Muscle of back (tissue), 13 donors: ENCODE measurements around the gene HBG1. TPM values are rescaled to one million over a fixed set of nuclear protein-coding genes. Genes with fewer than 3 reads are reported as not detected.
"Not testable (repeated sequence)": the region's sequence is repeated elsewhere in the genome, so short reads cannot be mapped to it uniquely, and the experiment has no call there.

Source experiments
- DNase-seq, 3 donors: peaks; one replicate each; pipeline versions ENCODE4 v3.0.0 to v3.0.0-alpha.2; 2013
- long read RNA-seq, 9 donors: transcript quantifications; one replicate each; lab custom pipeline, GENCODE V29; 2026
- polyA plus RNA-seq, 10 donors: library from polyadenylated mRNA; unstranded; fragments of 120-200 nt; gene quantifications; one replicate each; pipeline ENCODE4 v1.2.1, GENCODE V29; 2013; ENCODE audit not compliant: insufficient read length in 10 of 10

The HBG1 gene
- 1,000 to 10,000 TPM in 2 of 10 donors, 10 to 100 TPM in 4, 1 to 10 TPM in 4; 3.6 to 4,554 (median 26.1) TPM for polyA plus RNA-seq
- long read RNA-seq, donor 1, transcript HBG1-201 (3 exons, 779 nt), result major isoform, 1,106 of 1,716 reads
- long read RNA-seq, donor 1, transcript HBG1-203 (2 exons, 1,464 nt), result minor isoform, 17 of 1,716 reads
- long read RNA-seq, donor 1, partial matches to known transcripts, result 564 of 1,716 reads
- long read RNA-seq, donor 1, other reads (novel, unspliced or antisense), result 28 of 1,716 reads
- long read RNA-seq, donor 2, transcript HBG1-201 (3 exons, 779 nt), result major isoform, 501 of 823 reads
- long read RNA-seq, donor 2, transcript HBG1-203 (2 exons, 1,464 nt), result minor isoform, 11 of 823 reads
- long read RNA-seq, donor 2, partial matches to known transcripts, result 304 of 823 reads
- long read RNA-seq, donor 2, other reads (novel, unspliced or antisense), result 7 of 823 reads
- long read RNA-seq, donor 3, transcript HBG1-201 (3 exons, 779 nt), result major isoform, 8 of 14 reads
- long read RNA-seq, donor 3, partial matches to known transcripts, result 6 of 14 reads
- long read RNA-seq, donor 3, other reads (novel, unspliced or antisense), result 0 of 14 reads
- long read RNA-seq, donor 4, transcript HBG1-201 (3 exons, 779 nt), result major isoform, 1,666 of 3,495 reads
- long read RNA-seq, donor 4, transcript HBG1-203 (2 exons, 1,464 nt), result minor isoform, 44 of 3,495 reads
- long read RNA-seq, donor 4, partial matches to known transcripts, result 1,694 of 3,495 reads
- long read RNA-seq, donor 4, other reads (novel, unspliced or antisense), result 91 of 3,495 reads
- long read RNA-seq, donor 5, transcript HBG1-203 (2 exons, 1,464 nt), result minor isoform, 45 of 3,964 reads
- long read RNA-seq, donor 5, transcript HBG1-201 (3 exons, 779 nt), result major isoform, 2,537 of 3,964 reads
- long read RNA-seq, donor 5, partial matches to known transcripts, result 1,276 of 3,964 reads
- long read RNA-seq, donor 5, other reads (novel, unspliced or antisense), result 106 of 3,964 reads
- long read RNA-seq, donor 6, transcript HBG1-203 (2 exons, 1,464 nt), result minor isoform, 9 of 2,192 reads
- long read RNA-seq, donor 6, transcript HBG1-201 (3 exons, 779 nt), result major isoform, 1,066 of 2,192 reads
- long read RNA-seq, donor 6, partial matches to known transcripts, result 1,091 of 2,192 reads
- long read RNA-seq, donor 6, other reads (novel, unspliced or antisense), result 25 of 2,192 reads
- long read RNA-seq, donor 7, transcript HBG1-201 (3 exons, 779 nt), result major isoform, 667 of 1,475 reads
- long read RNA-seq, donor 7, transcript HBG1-203 (2 exons, 1,464 nt), result minor isoform, 19 of 1,475 reads
- long read RNA-seq, donor 7, partial matches to known transcripts, result 756 of 1,475 reads
- long read RNA-seq, donor 7, other reads (novel, unspliced or antisense), result 33 of 1,475 reads
- long read RNA-seq, donor 8, transcript HBG1-201 (3 exons, 779 nt), result major isoform, 1,948 of 3,679 reads
- long read RNA-seq, donor 8, transcript HBG1-203 (2 exons, 1,464 nt), result minor isoform, 45 of 3,679 reads
- long read RNA-seq, donor 8, partial matches to known transcripts, result 1,624 of 3,679 reads
- long read RNA-seq, donor 8, other reads (novel, unspliced or antisense), result 62 of 3,679 reads
- long read RNA-seq, donor 9, transcript HBG1-201 (3 exons, 779 nt), result major isoform, 1,733 of 2,690 reads
- long read RNA-seq, donor 9, transcript HBG1-203 (2 exons, 1,464 nt), result minor isoform, 70 of 2,690 reads
- long read RNA-seq, donor 9, partial matches to known transcripts, result 670 of 2,690 reads
- long read RNA-seq, donor 9, other reads (novel, unspliced or antisense), result 215 of 2,690 reads

GRCh38 chr11:5249807-5250396 lies at the start of gene HBG1:
HBG1 (minus strand) TSS chr11:5249857; CDS start chr11:5249804, 53 bp downstream.
- DNase-seq, result not testable (repeated sequence)

GRCh38 chr11:5298451-5298850 lies 48.8 kb upstream of the HBG1 start:
- no peak for DNase-seq

DNA sequence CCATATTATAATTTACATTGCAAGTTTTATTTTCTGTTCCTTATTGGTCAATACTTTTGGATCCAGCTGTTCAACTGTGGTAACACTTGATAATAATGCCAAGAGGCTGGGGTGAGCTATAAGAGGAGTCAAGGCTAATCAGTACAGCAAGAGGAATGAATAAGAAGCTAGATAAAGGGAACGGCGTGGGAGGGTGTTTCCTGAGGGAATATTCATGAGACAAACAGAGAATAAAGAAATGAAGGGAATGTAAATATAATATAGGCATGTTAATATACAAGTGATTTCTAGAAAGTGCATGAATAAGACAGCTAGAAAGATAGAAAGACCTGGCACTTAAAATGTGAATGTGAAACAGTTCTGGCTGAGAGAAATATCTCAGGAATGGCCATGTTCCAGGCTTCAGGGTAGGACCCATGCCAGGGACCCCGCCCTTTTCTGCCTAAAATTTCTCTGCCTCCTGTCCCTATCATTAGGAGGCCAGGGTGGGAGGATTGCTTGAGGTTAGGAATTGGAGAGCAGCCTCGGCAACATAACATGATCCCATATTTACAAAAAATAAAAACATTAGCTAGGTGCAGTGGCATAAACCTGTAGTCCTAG lies 48.2 kb upstream of the HBG1 start:
- no peak for DNase-seq

GRCh38 chr11:5294342-5294995 lies 44.8 kb upstream of the HBG1 start:
- not testable (repeated sequence) for DNase-seq

- no peak for DNase-seq
Measured at GRCh38 chr11:5293028-5293427, 43.4 kb upstream of the HBG1 start.

- DNase-seq, result no peak
Measured at GRCh38 chr11:5291207-5291838, 41.7 kb upstream of the HBG1 start.

- DNase-seq, result no peak
Measured at GRCh38 chr11:5290106-5290505, 40.4 kb upstream of the HBG1 start.

- no peak for DNase-seq
Measured at GRCh38 chr11:5289696-5290095, 40.0 kb upstream of the HBG1 start.

GRCh38 chr11:5288906-5289550 lies 39.4 kb upstream of the HBG1 start:
- DNase-seq, result no peak

DNA sequence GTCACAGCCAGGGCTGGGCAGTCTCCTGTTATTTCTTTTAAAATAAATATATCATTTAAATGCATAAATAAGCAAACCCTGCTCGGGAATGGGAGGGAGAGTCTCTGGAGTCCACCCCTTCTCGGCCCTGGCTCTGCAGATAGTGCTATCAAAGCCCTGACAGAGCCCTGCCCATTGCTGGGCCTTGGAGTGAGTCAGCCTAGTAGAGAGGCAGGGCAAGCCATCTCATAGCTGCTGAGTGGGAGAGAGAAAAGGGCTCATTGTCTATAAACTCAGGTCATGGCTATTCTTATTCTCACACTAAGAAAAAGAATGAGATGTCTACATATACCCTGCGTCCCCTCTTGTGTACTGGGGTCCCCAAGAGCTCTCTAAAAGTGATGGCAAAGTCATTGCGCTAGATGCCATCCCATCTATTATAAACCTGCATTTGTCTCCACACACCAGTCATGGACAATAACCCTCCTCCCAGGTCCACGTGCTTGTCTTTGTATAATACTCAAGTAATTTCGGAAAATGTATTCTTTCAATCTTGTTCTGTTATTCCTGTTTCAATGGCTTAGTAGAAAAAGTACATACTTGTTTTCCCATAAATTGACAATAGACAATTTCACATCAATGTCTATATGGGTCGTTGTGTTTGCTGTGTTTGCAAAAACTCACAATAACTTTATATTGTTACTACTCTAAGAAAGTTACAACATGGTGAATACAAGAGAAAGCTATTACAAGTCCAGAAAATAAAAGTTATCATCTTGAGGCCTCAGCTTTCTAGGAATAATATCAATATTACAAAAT lies 38.6 kb upstream of the HBG1 start:
- DNase-seq, result no peak

- no peak for DNase-seq
Measured at GRCh38 chr11:5286901-5287300, 37.2 kb upstream of the HBG1 start.

DNA sequence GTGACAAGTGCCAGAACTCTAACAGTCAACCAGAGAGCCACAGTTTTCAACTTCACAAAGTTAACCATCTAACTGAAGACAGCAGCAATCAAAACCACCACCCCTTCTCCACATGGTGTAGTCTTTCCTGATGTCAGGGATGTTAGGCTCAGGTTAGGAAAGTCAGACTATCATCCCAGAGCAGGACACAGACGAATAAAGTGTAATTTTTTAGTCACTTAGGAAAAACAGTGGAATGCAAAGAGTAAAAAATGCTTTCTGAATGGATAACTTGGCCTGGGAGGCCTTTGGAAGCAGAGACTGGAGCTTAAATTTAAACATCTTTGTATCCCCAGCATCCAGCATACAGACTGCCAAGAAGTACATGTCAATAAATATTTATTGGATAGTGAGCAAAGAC lies 36.7 kb upstream of the HBG1 start:
- DNase-seq, result peak in 1 of 3 donors; percentile 11

- DNase-seq, result no peak
Measured at GRCh38 chr11:5285703-5286340, 36.2 kb upstream of the HBG1 start.

- DNase-seq, result no peak
Measured at GRCh38 chr11:5284637-5285036, 35.0 kb upstream of the HBG1 start.

- DNase-seq, result no peak
Measured at GRCh38 chr11:5283882-5284281, 34.2 kb upstream of the HBG1 start.

DNA sequence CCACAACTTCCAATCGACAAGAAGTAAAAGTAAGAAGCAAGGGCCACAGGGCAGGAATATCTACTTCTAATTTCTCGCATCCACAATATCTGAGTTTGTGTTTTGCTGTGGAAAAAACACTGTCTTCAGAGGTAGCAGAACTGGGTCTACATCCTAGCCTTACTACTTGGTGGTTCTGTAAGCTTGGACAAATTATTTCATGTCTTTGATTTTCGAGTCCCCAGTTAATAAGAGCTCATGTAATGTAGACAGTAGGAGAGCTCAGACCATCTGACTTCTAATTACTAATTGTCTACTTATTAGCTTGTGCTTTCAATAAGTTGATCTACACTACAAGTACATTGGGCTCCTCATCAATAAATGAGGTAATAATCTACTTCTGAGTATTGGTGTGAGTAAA lies 33.4 kb upstream of the HBG1 start:
- no peak for DNase-seq

DNA sequence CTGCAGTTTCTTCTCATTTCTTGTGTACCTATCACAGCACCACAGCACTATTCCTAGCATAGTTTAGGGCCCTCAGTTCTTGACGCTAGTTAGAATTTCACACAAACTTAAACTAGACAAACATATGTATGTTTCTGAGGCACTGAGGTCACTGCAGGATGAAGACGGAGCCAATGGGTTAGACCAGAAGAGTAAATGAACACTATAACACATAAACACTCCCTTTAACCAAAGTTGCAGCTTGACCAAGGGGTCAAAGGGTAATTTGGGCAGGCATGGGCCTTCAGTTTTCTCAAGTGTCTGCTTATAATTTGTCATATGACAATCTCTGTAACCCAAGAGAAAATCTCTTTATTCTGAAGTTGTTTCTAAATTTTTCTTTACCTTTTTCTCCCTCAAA lies 33.0 kb upstream of the HBG1 start:
- DNase-seq, result no peak
